ENCODE results near the gene GLDN.

GLDN gene

DNA sequence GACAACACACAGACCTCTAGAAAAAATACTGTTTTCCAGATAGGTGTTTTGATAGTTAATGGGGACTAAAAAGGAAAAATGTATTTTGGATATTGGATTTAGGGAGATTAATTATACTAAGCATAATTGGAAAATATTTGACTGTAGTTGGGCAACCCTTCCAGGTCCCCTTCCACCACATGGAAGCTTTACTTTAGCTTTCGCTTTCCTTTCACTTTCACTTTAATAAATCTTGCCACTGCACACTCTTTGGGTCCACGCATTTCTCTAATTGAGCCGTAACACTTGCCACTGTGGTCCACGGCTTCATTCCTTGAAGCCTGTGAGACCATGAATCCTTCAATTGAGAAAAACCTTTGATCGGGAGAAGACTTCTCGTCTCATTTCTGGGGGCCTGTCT is 15.5 kb downstream of the GLDN start:
- no peak for DNase-seq (ENCODE audit: low spot score)

DNA sequence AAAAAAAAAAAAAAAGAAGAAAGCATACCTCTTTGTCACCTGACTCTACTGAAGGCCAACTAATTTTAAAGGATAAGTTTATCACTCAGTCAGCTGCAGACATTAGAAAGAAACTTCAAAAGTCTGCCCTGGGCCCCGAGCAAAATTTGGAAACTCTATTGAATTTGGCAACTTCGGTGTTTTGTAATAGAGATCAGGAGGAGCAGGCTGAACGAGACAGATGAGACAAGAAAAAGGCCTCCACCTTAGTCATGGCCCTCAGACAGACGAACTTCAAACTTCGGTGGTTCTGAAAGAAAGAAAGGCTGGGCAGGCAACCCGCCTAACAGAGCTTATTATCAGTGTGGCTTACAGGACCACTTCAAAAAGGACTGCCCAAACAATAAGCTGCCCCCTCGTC is 18.5 kb downstream of the GLDN start:
- DNase-seq (ENCODE audit: low spot score) = no peak

DNA sequence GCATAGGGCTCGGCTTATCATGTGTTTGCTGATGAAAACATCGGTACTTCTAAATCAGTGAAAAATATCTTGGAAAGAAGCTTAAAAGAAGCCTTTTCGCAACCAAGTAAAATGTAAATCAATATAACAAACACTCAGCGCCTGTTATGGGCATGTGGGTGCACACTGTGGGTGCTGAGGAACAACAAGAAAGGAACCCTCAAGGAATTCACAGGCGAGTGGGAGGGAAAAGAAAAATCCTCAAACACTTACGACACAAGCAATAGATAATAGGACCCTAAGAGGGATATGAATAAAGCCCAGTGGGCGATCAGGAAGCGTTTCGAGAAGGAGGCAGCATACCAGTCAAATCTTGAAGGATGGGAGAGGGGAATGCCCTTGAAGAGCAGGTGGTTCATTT is 21.9 kb downstream of the GLDN start:
- DNase-seq (ENCODE audit: low spot score) = no peak

DNA sequence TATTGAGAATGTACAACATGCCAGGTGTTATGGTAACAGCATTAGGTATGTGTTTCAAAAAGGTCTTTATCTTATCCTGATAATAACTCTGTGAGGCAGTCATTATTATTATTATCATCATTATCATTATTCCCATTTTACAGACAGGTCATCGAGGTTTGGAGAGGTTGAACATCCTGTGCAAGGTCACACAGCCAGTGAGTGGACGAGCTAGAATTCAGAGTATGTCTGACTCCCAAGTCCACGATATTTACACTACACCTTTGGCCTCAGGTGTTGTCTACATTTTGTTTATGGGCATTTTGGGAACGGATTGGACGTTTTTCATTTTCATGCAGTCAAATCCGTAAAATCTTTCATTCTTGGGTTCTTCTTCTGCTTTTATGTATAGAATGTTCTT is 24.0 kb downstream of the GLDN start:
- no peak for DNase-seq (ENCODE audit: low spot score)

DNA sequence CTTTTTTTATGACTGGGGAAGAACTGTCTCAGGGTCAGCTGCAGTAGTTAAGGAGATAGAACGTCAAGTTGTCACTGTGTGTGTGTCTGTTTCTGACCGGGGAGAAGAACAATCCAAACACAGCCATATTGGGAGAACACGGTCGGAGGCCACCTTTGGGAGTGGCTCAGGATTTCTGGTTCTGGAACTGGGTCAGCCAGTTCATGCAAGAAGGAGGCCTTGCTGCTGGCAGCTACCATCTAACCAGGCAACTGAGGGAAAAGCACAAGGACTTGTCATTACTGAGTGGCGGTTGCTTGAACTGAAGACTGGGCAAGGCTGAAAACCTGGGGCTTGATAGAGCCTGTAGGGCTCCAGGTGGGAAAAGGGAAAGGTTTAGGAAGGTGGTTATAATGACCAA is 24.6 kb downstream of the GLDN start:
- DNase-seq (ENCODE audit: low spot score) = no peak

DNA sequence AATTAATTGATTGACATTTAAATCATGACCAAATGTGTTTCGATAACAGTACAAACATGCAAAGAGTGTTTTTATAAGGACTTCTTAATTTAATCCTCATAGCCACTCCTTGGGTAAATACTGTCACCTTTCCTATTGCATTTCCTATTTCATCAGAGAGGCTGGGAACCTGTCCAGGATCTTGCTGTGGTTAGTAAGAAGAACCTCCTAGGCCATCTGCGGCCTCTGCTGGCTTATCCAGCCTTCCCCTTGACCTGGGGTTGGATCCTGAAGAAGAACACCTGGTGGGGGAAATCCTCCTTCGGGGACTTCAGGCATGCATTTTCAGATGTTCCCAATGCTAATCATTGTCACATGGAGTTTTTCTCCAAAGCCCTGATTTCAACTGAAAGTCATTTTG is 25.5 kb downstream of the GLDN start:
- no peak for DNase-seq (ENCODE audit: low spot score)

DNA sequence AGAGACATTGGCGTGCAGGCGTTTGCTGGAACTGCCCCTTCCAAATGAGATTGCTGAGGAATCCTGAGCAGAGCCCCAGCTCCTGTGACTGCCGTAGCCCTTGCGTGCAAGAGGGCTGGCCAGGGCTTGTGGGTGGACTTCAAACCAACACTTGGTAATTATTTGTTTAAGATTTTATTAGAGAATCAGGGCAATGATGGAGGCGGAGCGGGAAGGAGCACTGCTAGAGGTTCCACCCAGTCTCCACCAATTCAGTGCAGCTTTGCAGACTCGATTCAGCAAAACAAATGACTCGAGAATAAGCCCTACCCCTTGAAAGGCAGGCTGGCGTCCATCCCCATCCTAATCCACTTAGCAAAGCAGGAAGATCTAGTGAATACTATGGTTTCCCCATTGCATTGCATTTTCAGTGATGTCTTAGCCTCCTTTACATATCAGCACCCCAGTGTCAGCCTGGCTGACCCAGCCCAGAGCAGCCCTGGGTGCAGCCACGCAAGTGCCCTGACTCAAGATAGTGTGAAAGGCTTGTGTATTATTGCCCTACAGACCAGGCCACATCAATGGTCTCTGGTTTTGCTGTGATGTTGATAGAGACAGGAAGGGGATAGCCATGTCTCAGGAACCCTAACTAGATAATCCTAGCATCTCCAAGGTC is 26.0 kb downstream of the GLDN start:
- DNase-seq (ENCODE audit: low spot score) = no peak

DNA sequence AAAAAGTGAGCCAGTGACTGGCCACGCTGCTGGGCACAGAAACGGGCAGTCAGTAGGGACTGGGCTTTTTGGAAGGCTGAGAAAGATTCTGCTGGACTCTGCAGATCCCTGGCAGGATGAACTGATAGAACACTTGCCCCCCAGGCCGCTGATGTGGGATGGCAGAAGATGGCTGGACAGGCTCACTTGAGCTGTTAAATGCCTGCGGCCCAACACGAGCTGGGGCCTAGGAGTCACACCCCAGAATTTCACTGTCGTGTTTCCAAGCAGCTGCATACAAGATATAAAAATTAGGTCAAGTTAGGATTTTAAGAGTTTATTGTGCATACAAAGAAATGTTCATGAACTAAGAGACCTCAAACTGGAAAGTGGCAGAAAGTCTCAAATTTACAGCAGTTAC is 26.9 kb downstream of the GLDN start:
- no peak for DNase-seq (ENCODE audit: low spot score)

DNA sequence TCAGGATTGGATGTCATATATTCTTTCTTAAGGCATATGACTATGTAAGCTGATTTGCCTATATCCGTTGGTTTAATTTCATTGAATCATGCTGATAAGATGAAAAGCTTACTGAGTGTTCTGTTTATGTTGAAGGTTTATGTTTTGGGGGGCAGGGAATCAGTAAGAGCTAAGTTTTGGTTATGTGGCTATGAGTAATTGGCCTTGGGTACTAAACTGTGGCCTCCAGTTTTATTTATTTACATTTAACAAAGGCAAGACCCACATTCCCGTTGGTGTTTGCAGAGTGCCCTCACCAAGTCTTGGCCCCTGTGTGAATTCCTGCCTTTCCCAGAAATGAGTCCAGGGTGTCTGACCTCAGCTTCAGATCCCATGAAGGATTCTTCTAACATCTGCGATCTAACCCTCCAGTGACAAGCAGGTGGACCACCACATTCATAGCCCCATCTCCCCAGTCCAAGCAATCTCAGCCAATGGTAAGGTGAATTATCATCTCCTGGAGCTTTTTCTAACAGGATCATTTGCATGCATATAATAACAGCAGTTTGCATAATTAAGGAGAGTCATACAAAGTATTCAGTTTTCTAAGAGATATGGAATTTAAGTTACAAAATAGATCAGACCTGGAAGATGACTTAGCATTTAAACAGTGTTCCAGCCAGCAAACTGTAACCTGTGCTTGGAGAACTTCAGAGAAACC is 27.4 kb downstream of the GLDN start:
- DNase-seq (ENCODE audit: low spot score) = no peak

DNA sequence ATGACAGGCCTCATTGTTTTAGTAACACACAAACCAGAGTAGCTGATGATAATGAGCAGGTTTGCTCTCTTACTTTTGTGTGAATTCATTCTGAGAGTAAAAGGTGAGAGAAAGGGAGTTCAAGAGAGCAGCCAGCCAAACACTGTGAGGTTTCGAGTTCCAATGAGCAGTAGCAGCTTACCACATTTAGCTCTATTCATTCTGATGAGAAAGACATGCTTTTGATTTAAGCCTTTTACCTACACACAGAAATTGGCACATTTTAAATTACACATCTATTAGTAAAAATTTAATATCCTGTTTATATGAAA is 28.0 kb downstream of the GLDN start:
- DNase-seq (ENCODE audit: low spot score) = no peak

DNA sequence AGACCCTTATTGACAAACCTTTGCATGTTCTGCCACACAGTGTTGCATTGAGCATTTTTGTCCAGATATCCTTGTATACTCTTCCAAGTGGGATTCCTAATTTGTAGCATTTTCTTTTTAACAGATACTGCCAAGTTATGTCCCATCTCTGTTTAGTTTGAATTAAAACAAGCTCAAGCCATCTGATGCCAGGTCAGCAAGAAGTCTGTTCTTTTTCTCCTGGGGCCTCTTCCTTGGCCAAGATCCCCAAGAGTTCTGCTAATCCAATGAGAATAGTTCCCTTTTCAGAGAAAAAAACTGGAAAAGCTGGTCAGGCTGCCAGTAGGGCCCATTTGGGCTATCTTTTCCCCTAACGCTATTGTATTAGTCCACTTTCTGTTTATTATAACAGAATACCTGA is 29.8 kb downstream of the GLDN start:
- DNase-seq (ENCODE audit: low spot score) = no peak

DNA sequence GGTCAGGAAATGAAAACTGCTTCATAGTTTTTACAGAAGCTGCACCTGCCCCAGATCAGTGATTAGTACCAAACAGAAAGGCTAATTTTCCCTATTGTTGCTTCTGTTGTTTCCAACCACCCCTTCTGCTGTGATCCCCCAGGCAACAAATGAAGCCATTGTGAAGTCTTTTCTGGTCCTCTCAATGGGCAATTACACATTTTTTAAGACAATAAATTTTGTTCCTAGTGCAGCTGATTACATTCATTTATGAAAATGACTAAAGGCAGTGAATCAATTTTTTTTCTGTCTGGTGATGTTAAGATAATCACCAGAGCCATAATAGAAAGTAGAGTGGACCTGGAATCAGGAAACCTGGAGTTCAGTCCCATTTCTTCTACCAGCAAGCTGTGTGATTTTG is 32.7 kb downstream of the GLDN start:
- no peak for DNase-seq (ENCODE audit: low spot score)

DNA sequence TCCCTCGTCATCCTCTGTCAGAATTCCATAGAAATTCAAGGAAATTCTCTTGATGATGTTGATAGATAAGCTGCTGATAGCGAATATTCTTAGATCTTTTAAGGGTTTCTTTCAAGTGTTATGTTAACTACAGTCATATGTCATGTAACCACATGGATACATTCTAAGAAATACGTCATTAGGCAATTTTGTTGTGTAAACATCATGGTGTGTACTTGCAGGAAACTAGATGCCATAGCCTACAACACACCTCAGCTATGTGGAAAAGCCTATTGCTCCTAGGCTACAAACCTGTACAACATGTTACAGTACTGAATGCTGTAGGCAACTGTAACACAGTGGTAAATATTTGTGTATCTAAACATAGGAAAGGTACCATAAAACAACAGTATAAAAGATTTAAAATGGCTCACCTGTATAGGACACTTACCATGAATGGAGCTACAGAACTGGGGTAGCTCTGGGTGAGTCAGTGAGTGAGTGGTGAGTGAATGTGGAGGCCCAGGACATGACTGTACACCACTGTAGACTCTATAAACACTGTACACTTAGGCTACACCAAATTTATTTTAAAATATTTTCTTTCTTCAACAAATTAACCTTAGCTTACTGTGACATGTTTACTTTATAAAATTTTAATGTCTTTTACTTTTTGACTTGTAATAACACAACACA is 34.6 kb downstream of the GLDN start:
- DNase-seq (ENCODE audit: low spot score) = no peak

DNA sequence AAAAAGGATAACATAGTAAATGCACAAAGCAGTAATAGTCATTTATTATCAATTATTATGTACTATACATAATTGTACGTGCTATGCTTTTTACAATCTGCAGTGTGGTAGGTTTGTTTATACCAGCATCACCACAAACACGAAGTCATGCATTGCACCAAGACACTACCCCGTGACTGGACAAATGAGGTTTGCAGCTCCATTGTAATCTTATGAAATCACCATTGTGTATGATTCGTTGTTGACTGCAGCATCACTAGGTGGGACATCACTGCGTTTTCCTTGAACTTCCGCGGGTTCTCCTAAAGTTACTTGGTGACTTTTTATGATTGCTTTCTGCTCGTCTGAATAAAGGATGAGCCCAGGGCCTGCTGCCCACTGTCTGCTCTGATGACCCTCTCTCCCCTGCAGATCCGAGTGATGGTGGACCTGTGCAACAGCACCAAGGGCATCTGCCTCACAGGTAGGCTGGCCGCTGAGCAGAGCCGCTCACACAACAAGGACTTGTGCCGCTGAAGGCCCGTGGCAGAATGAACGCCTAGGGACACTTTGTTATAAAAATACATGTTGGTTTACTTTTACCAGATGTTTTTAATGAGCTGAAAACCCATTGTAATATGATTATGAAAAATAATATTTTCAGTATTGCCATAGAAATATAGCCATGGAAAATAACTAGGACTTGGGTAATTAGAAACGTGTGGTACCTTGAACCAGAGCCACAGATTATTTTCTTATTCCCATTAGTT is 35.8 kb downstream of the GLDN start:
- DNase-seq (ENCODE audit: low spot score) = no peak

DNA sequence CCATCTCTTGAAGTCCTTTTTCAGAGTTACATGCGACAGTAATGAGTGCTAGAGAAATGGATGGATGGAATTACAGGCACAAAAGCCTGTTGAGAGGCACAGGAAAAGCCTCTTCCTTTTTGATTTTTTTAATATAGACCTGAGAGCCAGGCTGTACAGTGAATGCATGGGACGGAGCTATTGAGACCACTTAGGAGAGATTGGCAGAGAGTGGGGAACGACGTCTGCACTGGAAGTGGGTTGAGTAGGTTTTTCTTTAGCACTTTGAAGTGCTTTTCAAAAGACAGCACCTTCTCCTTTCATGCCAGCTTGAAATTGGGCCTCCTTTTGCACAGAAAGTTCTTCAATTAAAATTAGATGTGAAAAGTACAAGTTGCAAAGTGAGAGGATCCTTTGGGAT is 37.0 kb downstream of the GLDN start:
- DNase-seq (ENCODE audit: low spot score) = no peak

DNA sequence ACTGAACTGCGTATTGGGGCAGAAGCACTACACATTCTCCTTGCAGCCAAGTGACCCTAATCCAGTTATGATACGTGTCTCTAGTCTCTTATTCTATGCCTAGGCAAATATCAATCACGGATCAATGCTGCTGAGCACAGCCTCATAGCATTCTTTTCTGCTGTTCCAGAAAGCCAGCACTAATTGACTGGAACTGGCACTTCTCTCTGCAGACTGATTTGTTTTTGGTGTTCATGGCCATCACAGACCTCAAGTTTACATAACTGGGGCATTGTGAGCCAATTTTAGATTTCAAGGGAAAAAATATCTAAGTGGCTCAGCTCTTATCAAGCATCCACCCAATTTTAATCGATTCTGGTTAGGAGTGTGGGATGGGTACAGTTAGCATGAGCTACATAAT is 37.9 kb downstream of the GLDN start:
- DNase-seq (ENCODE audit: low spot score) = no peak

DNA sequence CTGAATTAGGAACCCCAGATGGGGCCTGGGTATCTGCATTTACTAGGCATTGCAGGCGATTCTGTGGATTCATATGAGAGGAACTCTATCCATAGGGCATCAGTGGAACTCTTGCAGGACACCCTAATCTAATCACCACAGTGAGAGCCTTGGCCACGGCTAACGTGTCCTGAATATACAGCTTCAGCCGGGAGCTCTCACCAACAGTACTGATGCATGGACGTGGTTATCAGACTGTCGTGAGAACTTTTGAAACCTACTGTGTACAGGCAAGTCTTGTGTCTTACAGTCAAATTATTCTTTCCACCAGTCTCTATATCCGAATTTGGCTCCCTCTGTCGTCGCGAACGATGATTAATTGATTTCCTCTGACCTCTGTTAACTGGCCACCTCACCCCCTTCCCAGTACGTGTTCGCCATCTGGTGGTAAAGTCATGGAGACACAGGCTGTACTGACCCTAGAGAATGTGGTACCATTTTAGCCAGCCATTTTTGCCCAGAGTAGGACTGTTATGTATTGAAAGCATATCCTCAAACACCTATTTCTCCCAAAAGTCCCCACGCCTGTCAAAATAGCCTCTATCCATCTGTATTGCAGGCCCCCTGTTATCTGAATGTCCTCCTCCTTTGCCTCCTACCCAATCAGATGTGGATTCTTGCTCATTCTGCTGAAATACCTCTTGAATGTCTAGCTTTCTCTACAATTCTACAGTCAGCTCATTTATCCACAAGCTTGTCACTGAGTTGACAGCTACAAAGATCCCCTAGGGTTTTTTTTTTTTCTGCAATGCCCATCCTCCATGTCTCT is 39.7 kb downstream of the GLDN start:
- DNase-seq (ENCODE audit: low spot score) = peak; percentile 77

DNA sequence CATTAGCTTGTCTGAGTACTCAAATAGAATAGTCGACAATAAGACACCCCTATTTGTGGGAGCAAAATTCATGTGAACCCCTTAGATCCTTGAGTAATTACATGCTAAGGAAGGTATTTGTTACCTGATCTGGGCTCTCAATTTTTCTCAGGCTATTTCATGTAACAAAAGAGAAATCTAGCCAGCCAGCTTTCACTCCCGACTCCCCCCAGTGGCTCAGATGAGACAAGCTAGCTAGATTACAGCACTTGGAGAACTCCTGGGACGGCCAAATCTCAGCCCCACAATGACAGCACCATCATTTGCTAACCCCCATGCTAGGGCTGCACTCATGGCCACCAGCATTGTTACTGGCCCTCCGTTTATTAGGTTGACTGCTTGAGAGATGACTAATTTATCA is 41.3 kb downstream of the GLDN start:
- DNase-seq (ENCODE audit: low spot score) = peak; percentile 41

DNA sequence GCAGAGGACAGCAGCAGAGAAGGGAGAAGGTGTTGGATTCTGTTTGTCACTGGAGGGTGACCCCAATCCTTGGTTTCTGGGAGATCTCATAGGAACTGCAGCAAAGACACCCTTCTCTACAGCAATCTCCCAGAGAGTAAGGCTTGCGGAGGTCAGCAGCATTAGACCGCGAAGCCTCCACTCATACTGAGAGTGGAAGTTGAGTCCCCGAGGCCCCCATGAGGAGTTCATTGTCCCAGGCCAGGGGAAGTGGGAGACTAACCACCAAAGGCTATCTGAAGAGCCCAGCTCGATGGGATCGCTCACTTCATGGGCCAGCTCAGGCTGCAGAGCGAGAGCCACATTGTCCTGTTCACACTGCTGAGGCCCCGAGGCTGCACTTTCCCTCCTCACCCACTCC is 44.6 kb downstream of the GLDN start:
- DNase-seq (ENCODE audit: low spot score) = no peak

DNA sequence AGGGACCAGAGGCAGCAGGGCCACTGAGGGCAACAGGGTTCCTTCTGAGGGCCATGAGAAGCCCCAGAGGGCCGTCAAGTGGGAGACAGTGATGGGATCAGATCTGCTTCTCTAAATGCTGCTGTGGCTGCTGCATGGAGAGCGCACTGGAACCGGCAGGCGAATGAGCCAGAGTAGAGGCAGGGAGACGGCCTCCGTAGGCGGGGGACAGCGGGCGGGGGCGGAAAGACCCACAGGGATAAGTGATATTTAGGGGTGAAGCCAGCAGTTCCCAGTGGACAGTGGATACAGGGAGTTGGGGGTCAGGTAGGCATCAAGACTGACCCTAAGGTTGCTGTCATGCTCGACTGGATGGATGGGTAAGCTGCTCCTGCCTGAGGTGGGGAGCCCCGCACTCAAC is 45.0 kb downstream of the GLDN start:
- no peak for DNase-seq (ENCODE audit: low spot score)

DNA sequence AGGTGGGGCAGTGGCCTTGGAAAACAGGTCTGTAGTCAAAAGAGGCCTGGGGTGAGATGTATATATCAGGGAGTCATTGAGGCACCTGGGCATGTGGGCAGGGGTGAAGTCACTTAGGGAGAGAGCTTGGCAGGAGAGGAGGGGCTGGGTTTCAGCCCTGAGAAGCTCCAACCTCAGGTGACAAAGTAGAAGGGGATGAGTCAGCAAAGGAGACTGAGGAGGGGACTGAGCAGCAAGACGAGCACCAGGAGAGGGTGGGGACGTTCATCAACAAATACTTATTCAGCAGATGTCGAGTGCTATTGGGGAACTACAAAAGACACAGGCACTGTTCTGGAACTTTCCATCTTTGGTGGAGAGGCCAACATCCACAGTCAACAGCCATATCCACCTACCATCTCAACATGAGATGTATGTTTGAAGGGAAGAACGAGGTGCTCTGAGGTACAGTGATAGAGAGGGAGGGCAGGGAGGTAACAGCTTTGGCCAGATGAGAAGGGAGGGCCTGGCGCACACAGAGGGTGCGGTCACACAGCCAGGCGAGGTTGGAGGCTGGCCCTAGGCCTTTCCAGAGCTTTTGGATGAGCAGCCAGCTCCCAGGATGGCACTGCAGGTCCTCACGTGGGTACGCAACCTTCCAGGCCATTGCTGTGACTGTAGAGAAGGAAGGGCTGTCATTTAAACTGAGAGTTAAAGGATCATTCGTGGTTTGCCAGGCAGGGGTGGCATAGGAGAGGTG is 45.7 kb downstream of the GLDN start:
- DNase-seq (ENCODE audit: low spot score) = no peak

DNA sequence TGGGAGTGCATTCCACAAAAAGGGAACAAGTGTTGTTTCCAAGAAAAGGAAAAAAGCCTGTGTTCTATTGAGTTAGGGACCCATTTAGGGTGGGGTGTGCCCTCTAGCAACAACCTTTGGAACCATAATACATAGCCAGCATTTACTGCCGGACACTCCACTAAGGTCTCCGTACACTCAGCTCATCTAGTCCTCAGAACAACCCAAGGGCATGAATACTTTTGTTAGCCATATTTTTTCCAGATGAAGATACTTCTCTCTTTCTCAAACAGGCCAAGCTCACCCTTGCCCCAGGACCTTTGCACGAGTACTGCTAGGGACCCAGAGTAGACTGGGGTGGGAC is 46.2 kb downstream of the GLDN start:
- no peak for DNase-seq (ENCODE audit: low spot score)

Measured in kidney capillary endothelial cell (primary cell).